Endothelial cell of umbilical vein (primary cell): ENCODE results near the gene GMCL1.

Source experiments
- EZH2 ChIP-seq: IDR thresholded peaks from 2 replicates; pipeline ENCODE4 v1.6.1; 2012; ENCODE audit warnings: borderline replicate concordance, low read depth, mild to moderate bottlenecking, moderate library complexity, low read length, inconsistent platforms; ENCODE audit not compliant: severe bottlenecking
- MAX ChIP-seq: IDR thresholded peaks from 2 replicates; pipeline ENCODE4 v1.6.1; 2011; ENCODE audit not compliant: insufficient read depth, insufficient read length
- MYC ChIP-seq: IDR thresholded peaks from one replicate; pipeline ENCODE4 v1.6.1; 2011; ENCODE audit warnings: mild to moderate bottlenecking, low read depth, low read length
- TF ChIP-seq, protein P1 (sequence below), 2 donors: IDR thresholded peaks; 1 replicate in 1 of 2; 2 replicates in 1 of 2; pipeline ENCODE4 v1.5.1; 2011; ENCODE audit warnings: low read length in 2 of 2, mild to moderate bottlenecking in 2 of 2, moderate library complexity in 2 of 2, control low read depth in 1 of 2, inconsistent platforms in 1 of 2, low read depth in 1 of 2; ENCODE audit not compliant: insufficient read depth in 1 of 2; ENCODE audit errors: extremely low read depth in 1 of 2

DNA sequence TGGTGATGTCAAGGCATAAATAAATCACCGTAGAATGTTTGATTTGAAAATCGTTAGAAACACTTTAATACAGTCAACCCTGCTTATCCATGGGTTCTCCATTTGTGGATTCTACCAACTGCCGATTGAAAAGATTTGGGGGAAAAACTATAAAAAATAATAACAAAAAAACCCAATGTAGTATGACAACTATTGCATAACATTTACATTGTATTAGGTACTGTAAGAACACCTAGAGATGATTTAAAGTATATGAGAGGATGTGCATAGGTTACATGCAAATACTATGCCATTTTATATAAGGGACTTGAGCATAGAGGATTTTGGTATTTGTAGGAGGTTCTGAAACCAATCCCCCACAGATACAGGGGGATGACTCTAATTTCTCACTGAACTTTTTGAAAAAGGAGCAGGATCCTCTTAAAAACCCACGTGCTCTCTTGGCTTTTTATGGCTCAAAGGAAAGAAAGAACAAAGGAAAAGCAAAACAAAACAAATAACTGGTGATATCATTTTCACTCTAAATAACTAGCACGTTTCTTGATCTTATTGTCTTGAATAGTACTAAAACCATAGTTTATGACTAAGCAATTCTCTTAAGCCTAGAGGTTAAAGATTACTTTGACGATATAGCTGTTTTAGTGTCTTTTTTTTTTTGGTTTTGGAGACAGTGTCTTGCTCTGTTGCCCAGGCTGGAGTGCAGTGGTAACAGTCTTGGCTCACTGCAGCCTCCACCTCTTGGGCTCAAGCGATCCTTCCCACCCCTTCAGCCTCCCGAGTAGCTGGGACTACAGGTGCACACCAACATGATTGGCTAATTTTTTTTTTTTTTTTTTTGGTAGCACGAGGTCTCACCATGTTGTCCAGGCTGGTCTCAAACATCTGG is 17.0 kb downstream of the GMCL1 start:
- TF ChIP-seq, protein P1, sequence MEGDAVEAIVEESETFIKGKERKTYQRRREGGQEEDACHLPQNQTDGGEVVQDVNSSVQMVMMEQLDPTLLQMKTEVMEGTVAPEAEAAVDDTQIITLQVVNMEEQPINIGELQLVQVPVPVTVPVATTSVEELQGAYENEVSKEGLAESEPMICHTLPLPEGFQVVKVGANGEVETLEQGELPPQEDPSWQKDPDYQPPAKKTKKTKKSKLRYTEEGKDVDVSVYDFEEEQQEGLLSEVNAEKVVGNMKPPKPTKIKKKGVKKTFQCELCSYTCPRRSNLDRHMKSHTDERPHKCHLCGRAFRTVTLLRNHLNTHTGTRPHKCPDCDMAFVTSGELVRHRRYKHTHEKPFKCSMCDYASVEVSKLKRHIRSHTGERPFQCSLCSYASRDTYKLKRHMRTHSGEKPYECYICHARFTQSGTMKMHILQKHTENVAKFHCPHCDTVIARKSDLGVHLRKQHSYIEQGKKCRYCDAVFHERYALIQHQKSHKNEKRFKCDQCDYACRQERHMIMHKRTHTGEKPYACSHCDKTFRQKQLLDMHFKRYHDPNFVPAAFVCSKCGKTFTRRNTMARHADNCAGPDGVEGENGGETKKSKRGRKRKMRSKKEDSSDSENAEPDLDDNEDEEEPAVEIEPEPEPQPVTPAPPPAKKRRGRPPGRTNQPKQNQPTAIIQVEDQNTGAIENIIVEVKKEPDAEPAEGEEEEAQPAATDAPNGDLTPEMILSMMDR (IDR thresholded peaks at IDR 0.05; ENCODE audit: extremely low read depth in 1 of 2, insufficient read depth in 1 of 2, low read depth in 1 of 2, low read length in 2 of 2) = no peak
- TF ChIP-seq MYC (no peak), EZH2 (no peak), MAX (peak; percentile 24)
